ENCODE results near the gene PI3. TPM values are rescaled to one million over a fixed set of nuclear protein-coding genes. Genes with fewer than 3 reads are reported as not detected.

PI3 gene
- total RNA-seq, 1 experiment from 2014 or later = 0.40 TPM

Other genes starting within 250 kb of the PI3 start
- 41.5 and 41.8 TPM in 2 replicates for gene TOMM34, start 214.5 kb upstream of the PI3 start, total RNA-seq (2014; rRNA removed; shearing (Covaris generic))
- 31.4 and 34.4 TPM in 2 replicates for gene STK4, start 208.4 kb upstream of the PI3 start, total RNA-seq (2014; rRNA removed; shearing (Covaris generic))
- 1.1 and 1.7 TPM in 2 replicates for gene KCNS1, start 73.8 kb upstream of the PI3 start, total RNA-seq (2014; rRNA removed; shearing (Covaris generic))
- gene WFDC5, start 59.7 kb upstream of the PI3 start, total RNA-seq (2014; rRNA removed; shearing (Covaris generic)) = not detected in 2 replicates
- not detected in 2 replicates for gene WFDC12, start 50.4 kb upstream of the PI3 start, total RNA-seq (2014; rRNA removed; shearing (Covaris generic))
- not detected in 2 replicates for gene SEMG1, start 32.1 kb downstream of the PI3 start, total RNA-seq (2014; rRNA removed; shearing (Covaris generic))
- not detected in 2 replicates for gene SEMG2, start 46.5 kb downstream of the PI3 start, total RNA-seq (2014; rRNA removed; shearing (Covaris generic))
- not detected in 2 replicates for gene SLPI, start 79.7 kb downstream of the PI3 start, total RNA-seq (2014; rRNA removed; shearing (Covaris generic))
- not detected in 2 replicates for gene RBPJL, start 131.9 kb downstream of the PI3 start, total RNA-seq (2014; rRNA removed; shearing (Covaris generic))
- gene MATN4, start 133.4 kb downstream of the PI3 start, total RNA-seq (2014; rRNA removed; shearing (Covaris generic)) = 0.42 and 0.59 TPM in 2 replicates
- 16.1 and 17.5 TPM in 2 replicates for gene SDC4, start 173.5 kb downstream of the PI3 start, total RNA-seq (2014; rRNA removed; shearing (Covaris generic))
- 23.6 and 31.0 TPM in 2 replicates for gene SYS1, start 188.3 kb downstream of the PI3 start, total RNA-seq (2014; rRNA removed; shearing (Covaris generic))
- gene TP53TG5, start 203.4 kb downstream of the PI3 start, total RNA-seq (2014; rRNA removed; shearing (Covaris generic)) = not detected in 2 replicates
- gene DBNDD2, start 233.4 kb downstream of the PI3 start, total RNA-seq (2014; rRNA removed; shearing (Covaris generic)) = 0.77 and 1.5 TPM in 2 replicates
- 179 and 191 TPM in 2 replicates for gene PIGT, start 241.2 kb downstream of the PI3 start, total RNA-seq (2014; rRNA removed; shearing (Covaris generic))